Endothelial cell of umbilical vein (primary cell): Measurements from ENCODE around the gene CCDC85C. TPM values are rescaled to one million over a fixed set of nuclear protein-coding genes. Genes with fewer than 3 reads are reported as not detected.

ENCODE experiments used
- BruUV-seq: library from RNA; stranded (reverse); fragments of 400-500 nt; replicated peaks from 2 replicates; lab custom pipeline; 2021; lab: Mats Ljungman, UMichigan
- CTCF ChIA-PET: fragments of 300-600, 350-600 bp; sonication (Branson Sonifier 250); formaldehyde crosslinking; loops from one replicate; lab custom pipeline; 2021; ENCODE audit warnings: antibody characterized with exemption, inconsistent platforms; lab: Charles Lee
- POLR2A ChIA-PET: fragments of 300-600, 350-600 bp; sonication (Branson Sonifier 250); formaldehyde crosslinking; loops from one replicate; lab custom pipeline; 2021; ENCODE audit warnings: antibody characterized with exemption, inconsistent platforms; lab: Charles Lee
- DNase-seq: peaks from one replicate; pipeline ENCODE4 v3.0.0-alpha.2; 2011; ENCODE audit warnings: low read depth, low spot score
- FAIRE-seq: peaks from 2 replicates; lab custom pipeline; 2011; peaks lifted over from hg19 to GRCh38; lab: Jason Lieb, UNC
- H2AFZ ChIP-seq: 2 replicates; pipeline ENCODE4 v1.6.0; 2012; ENCODE audit warnings: low read depth, low read length, control low read depth, inconsistent platforms
- H3K27ac ChIP-seq: 2 replicates; pipeline ENCODE4 v1.5.1; 2011; ENCODE audit warnings: low read depth, mild to moderate bottlenecking, control low read depth, low read length, moderate library complexity; ENCODE audit not compliant: insufficient read depth
- H3K27me3 ChIP-seq, 2 experiments: 2 replicates each; pipeline versions ENCODE4 v1.6.0 to v1.6.1; 2011; ENCODE audit warnings: low read length in 2 of 2, mixed read lengths in 1 of 2; ENCODE audit not compliant: control insufficient read depth in 2 of 2, insufficient read depth in 2 of 2
- H3K36me3 ChIP-seq, 2 experiments: 2 replicates in 1 of 2; 3 replicates in 1 of 2; pipeline ENCODE4 v1.5.1; 2011; ENCODE audit warnings: low read length in 2 of 2, mild to moderate bottlenecking in 1 of 2, moderate library complexity in 1 of 2; ENCODE audit not compliant: control insufficient read depth in 2 of 2, insufficient read depth in 2 of 2; ENCODE audit errors: extremely low read depth in 1 of 2
- H3K4me1 ChIP-seq: 3 replicates; pipeline ENCODE4 v1.5.1; 2011; ENCODE audit warnings: mild to moderate bottlenecking, low read length; ENCODE audit not compliant: control insufficient read depth, insufficient read depth; ENCODE audit errors: extremely low read depth
- H3K4me2 ChIP-seq: 2 replicates; pipeline ENCODE4 v1.6.1; 2011; ENCODE audit warnings: low read length, control low read depth, mixed read lengths; ENCODE audit not compliant: insufficient read depth
- H3K4me3 ChIP-seq, 3 experiments: fragments of 200-600 bp in 1 of 3; sonication (generic), shearing (Covaris generic) in 1 of 3; replicated peaks in 1 of 3; 2 replicates each; pipeline ENCODE4 v1.5.1; 2011 to 2016; ENCODE audit warnings: control low read depth in 3 of 3, low read length in 3 of 3, mild to moderate bottlenecking in 2 of 3, inconsistent platforms in 1 of 3, low read depth in 1 of 3, moderate library complexity in 1 of 3; ENCODE audit not compliant: insufficient read depth in 1 of 3
- H3K79me2 ChIP-seq: 2 replicates; pipeline ENCODE4 v1.6.0; 2012; ENCODE audit warnings: low read length, inconsistent platforms; ENCODE audit not compliant: control insufficient read depth, insufficient read depth
- H3K9ac ChIP-seq: replicated peaks from 2 replicates; pipeline ENCODE3; 2011; ENCODE audit warnings: low read length, control low read depth; ENCODE audit not compliant: insufficient read depth; ENCODE audit errors: extremely low read depth
- H3K9me1 ChIP-seq: replicated peaks from 3 replicates; pipeline ENCODE4 v1.6.0; 2011; ENCODE audit warnings: mild to moderate bottlenecking, low read length; ENCODE audit not compliant: control insufficient read depth, insufficient read depth; ENCODE audit errors: extremely low read depth
- H3K9me3 ChIP-seq: replicated peaks from 2 replicates; pipeline ENCODE4 v1.5.1; 2012; ENCODE audit warnings: low read length, inconsistent platforms; ENCODE audit not compliant: control insufficient read depth, insufficient read depth
- H4K20me1 ChIP-seq: replicated peaks from 2 replicates; pipeline ENCODE3; 2011; ENCODE audit warnings: mild to moderate bottlenecking, low read length; ENCODE audit not compliant: control insufficient read depth, insufficient read depth; ENCODE audit errors: extremely low read depth
- EZH2 ChIP-seq: IDR thresholded peaks from 2 replicates; pipeline ENCODE4 v1.6.1; 2012; ENCODE audit warnings: borderline replicate concordance, low read depth, mild to moderate bottlenecking, moderate library complexity, low read length, inconsistent platforms; ENCODE audit not compliant: severe bottlenecking
- FOS ChIP-seq: IDR thresholded peaks from 2 replicates; pipeline ENCODE4 v1.6.1; 2011; ENCODE audit warnings: mild to moderate bottlenecking, low read length, moderate library complexity, borderline replicate concordance; ENCODE audit not compliant: insufficient read depth
- GATA2 ChIP-seq: IDR thresholded peaks from 2 replicates; pipeline ENCODE4 v1.7.0; 2011; ENCODE audit warnings: low read depth, mild to moderate bottlenecking, moderate library complexity, mixed read lengths, low read length; ENCODE audit not compliant: insufficient read length, insufficient read depth
- JUN ChIP-seq: IDR thresholded peaks from 2 replicates; pipeline ENCODE4 v1.6.1; 2011; ENCODE audit warnings: borderline replicate concordance, low read depth; ENCODE audit not compliant: insufficient read length, insufficient read depth
- MYC ChIP-seq: IDR thresholded peaks from one replicate; pipeline ENCODE4 v1.6.1; 2011; ENCODE audit warnings: mild to moderate bottlenecking, low read depth, low read length
- POLR2A ChIP-seq: IDR thresholded peaks from 2 replicates; pipeline ENCODE4 v1.6.1; 2012; ENCODE audit warnings: low read depth, mild to moderate bottlenecking, control low read depth, low read length
- POLR2AphosphoS5 ChIP-seq: IDR thresholded peaks from 2 replicates; pipeline ENCODE4 v1.6.1; 2012; ENCODE audit warnings: low read depth, mild to moderate bottlenecking, control low read depth, low read length, moderate library complexity; ENCODE audit not compliant: insufficient read depth
- dilution Hi-C: fragments of 300-500 bp; cut with MboI; formaldehyde crosslinking; loops from one replicate; pipeline ENCODE4 v1.15.0; 2019; ENCODE audit warnings: low sequenced_read_pairs; ENCODE audit not compliant: extremely low pct_ligation_motif_present
- intact Hi-C: fragments of 100-400 bp; cut with micrococcal nuclease; formaldehyde crosslinking; loops from one replicate; pipeline ENCODE4 v1.10.0; 2022
- polyA plus RNA-seq, 4 experiments: library from polyadenylated mRNA; depleted of rRNA in 3 of 4; stranded (reverse) in 3 of 4; unstranded in 1 of 4; fragments of >200 nt; gene quantifications; 2 replicates each; pipeline versions ENCODE4 v1.2.1 to v1.2.3, GENCODE V29; 2011 to 2012; ENCODE audit warnings: missing spikeins in 1 of 4
- total RNA-seq: library from RNA; stranded (reverse); gene quantifications from 2 replicates; pipeline ENCODE4 v1.2.3, GENCODE V29; 2021
- TF ChIP-seq, protein P1 (sequence below), 2 donors: IDR thresholded peaks; 1 replicate in 1 of 2; 2 replicates in 1 of 2; pipeline ENCODE4 v1.5.1; 2011; ENCODE audit warnings: low read length in 2 of 2, mild to moderate bottlenecking in 2 of 2, moderate library complexity in 2 of 2, control low read depth in 1 of 2, inconsistent platforms in 1 of 2, low read depth in 1 of 2; ENCODE audit not compliant: insufficient read depth in 1 of 2; ENCODE audit errors: extremely low read depth in 1 of 2
- TF ChIP-seq, protein P2 (sequence below): IDR thresholded peaks from 2 replicates; pipeline ENCODE4 v1.6.1; 2011; ENCODE audit not compliant: insufficient read depth, insufficient read length

Gene CCDC85C
- total and polyA plus RNA-seq, 2 donors (not counting 3 experiments of a cell fraction or from before 2014, with no cell fraction given), result 7.5 to 17.8 TPM

DNA sequence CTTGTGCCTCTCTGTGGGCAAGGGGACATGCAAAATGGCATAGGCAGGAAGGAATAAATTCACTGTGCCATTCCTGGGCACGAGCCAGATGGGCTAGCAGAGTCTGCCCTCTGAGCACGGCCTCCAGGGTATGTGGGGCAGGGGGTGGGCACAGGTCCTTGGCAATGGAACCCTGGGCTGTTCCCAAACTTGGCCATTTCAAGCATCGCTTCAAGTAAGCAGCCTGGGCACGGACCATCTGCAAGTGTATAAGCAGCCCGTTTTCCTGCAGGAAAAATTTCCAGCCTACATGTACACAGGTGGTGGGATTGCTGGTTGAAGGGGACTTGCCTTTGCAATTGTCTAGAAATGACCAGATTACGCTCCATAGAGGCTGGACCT is 40.3 kb downstream of the CCDC85C start:
- H3K36me3 ChIP-seq, result no peaks in the 10 kb centered on the region
- H4K20me1 ChIP-seq, result no peaks in the 10 kb centered on the region
- BruUV-seq, result no TSS peak
- TF ChIP-seq, protein P1, sequence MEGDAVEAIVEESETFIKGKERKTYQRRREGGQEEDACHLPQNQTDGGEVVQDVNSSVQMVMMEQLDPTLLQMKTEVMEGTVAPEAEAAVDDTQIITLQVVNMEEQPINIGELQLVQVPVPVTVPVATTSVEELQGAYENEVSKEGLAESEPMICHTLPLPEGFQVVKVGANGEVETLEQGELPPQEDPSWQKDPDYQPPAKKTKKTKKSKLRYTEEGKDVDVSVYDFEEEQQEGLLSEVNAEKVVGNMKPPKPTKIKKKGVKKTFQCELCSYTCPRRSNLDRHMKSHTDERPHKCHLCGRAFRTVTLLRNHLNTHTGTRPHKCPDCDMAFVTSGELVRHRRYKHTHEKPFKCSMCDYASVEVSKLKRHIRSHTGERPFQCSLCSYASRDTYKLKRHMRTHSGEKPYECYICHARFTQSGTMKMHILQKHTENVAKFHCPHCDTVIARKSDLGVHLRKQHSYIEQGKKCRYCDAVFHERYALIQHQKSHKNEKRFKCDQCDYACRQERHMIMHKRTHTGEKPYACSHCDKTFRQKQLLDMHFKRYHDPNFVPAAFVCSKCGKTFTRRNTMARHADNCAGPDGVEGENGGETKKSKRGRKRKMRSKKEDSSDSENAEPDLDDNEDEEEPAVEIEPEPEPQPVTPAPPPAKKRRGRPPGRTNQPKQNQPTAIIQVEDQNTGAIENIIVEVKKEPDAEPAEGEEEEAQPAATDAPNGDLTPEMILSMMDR (IDR thresholded peaks at IDR 0.05; ENCODE audit: extremely low read depth in 1 of 2, insufficient read depth in 1 of 2, low read depth in 1 of 2, low read length in 2 of 2), result no peak
- no peak for TF ChIP-seq FOS
- TF ChIP-seq, protein P2, sequence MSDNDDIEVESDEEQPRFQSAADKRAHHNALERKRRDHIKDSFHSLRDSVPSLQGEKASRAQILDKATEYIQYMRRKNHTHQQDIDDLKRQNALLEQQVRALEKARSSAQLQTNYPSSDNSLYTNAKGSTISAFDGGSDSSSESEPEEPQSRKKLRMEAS, result no peak
- no peak for TF ChIP-seq JUN
- no peak for TF ChIP-seq EZH2
- TF ChIP-seq MYC, result no peak
- TF ChIP-seq POLR2AphosphoS5, result no peak
- TF ChIP-seq POLR2A, result no peak
- TF ChIP-seq GATA2, result no peak
- H3K27me3 ChIP-seq, result no peaks in the 10 kb centered on the region
- ChIA-PET CTCF (interaction anchor here (1.4 to 1.9 kb wide), 4 partner anchors 27 to 59 kb away, joined by 3 to 13 read pairs (median 7); no protein-coding TSS in a partner anchor), POLR2A (no interaction called here)
- no peaks in the 10 kb centered on the region for H3K9me3 ChIP-seq
- H3K27ac ChIP-seq, result no peak overlapping the region
- dilution Hi-C loops, result no loop called here
- FAIRE-seq (no peak), DNase-seq (no peak)
- H3K4me3 ChIP-seq, result no peak overlapping the region
- H3K9ac ChIP-seq, result no peak overlapping the region
- H3K79me2 ChIP-seq, result no peaks in the 10 kb centered on the region
- intact Hi-C loops, result loop anchor here (1.0 to 2.0 kb wide), 4 partner anchors 12 to 66 kb away; no protein-coding TSS in a partner anchor
- H2AFZ ChIP-seq, result no peak overlapping the region
- H3K4me2 ChIP-seq, result no peak overlapping the region
- no peaks in the 10 kb centered on the region for H3K9me1 ChIP-seq
- peaks cover 5% of the 10 kb centered on the region for H3K4me1 ChIP-seq
